GM10248 (cell line): ENCODE data around the gene OTOP2.
"Not testable (repeated sequence)": the region's sequence is repeated elsewhere in the genome, so short reads cannot be mapped to it uniquely, and the experiment has no call there.

Source experiments
- CTCF ChIA-PET: fragments of 300-600 bp; sonication (Branson Sonifier 250); formaldehyde crosslinking; extraction: SDS; loops from one replicate; lab custom pipeline; 2021; ENCODE audit warnings: antibody characterized with exemption; lab: Yijun Ruan, JAX
- POLR2A ChIA-PET: fragments of 350-650 bp; sonication (Branson Sonifier 250); formaldehyde crosslinking; extraction: SDS; loops from one replicate; lab custom pipeline; 2020; ENCODE audit warnings: antibody characterized with exemption; lab: Yijun Ruan, JAX
- DNase-seq: peaks from one replicate; pipeline ENCODE4 v3.0.0; 2012; ENCODE audit errors: extremely low spot score
- TF ChIP-seq, protein P1 (sequence below): IDR thresholded peaks from 2 replicates; pipeline ENCODE4 v1.5.1; 2012; ENCODE audit warnings: mild to moderate bottlenecking, low read depth; ENCODE audit errors: extremely low read depth, missing control alignments, control extremely low read depth

The OTOP2 gene

DNA sequence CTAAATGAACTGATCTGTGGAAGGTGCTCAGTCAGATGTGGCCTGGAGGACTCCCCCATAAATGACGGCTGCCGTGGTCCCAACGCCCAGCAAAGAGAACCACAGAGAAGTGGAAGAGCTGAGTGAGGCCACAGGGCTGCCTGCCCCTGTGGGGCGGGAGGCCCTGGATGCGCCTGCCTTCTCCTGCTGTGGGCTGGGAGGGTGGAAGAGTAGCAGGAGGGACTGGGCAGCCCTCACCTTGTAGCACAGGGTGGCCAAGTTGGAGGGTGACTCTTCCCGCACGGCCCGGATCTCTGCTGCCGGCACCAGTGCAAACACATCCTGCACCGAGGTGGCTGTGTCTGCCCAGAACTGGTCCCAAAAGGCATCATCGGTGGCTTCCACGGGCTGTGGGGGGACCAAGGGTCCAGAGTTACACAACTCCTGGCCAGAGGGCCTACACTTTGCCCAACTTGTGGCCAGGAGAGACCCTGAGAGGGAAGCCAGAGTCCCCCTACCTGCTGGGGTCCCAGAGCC lies 40.2 kb downstream of the OTOP2 start:
- ChIA-PET CTCF (interaction anchor here (0.9 to 16.9 kb wide), 7 partner anchors 10 to 237 kb away, joined by 3 to 390 read pairs (median 138); partner anchors contain the start of genes HID1, MRPL58, OTOP2 and OTOP3), POLR2A (no interaction called here)
- TF ChIP-seq, protein P1, sequence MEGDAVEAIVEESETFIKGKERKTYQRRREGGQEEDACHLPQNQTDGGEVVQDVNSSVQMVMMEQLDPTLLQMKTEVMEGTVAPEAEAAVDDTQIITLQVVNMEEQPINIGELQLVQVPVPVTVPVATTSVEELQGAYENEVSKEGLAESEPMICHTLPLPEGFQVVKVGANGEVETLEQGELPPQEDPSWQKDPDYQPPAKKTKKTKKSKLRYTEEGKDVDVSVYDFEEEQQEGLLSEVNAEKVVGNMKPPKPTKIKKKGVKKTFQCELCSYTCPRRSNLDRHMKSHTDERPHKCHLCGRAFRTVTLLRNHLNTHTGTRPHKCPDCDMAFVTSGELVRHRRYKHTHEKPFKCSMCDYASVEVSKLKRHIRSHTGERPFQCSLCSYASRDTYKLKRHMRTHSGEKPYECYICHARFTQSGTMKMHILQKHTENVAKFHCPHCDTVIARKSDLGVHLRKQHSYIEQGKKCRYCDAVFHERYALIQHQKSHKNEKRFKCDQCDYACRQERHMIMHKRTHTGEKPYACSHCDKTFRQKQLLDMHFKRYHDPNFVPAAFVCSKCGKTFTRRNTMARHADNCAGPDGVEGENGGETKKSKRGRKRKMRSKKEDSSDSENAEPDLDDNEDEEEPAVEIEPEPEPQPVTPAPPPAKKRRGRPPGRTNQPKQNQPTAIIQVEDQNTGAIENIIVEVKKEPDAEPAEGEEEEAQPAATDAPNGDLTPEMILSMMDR, result no peak
- DNase-seq, result no peak

DNA sequence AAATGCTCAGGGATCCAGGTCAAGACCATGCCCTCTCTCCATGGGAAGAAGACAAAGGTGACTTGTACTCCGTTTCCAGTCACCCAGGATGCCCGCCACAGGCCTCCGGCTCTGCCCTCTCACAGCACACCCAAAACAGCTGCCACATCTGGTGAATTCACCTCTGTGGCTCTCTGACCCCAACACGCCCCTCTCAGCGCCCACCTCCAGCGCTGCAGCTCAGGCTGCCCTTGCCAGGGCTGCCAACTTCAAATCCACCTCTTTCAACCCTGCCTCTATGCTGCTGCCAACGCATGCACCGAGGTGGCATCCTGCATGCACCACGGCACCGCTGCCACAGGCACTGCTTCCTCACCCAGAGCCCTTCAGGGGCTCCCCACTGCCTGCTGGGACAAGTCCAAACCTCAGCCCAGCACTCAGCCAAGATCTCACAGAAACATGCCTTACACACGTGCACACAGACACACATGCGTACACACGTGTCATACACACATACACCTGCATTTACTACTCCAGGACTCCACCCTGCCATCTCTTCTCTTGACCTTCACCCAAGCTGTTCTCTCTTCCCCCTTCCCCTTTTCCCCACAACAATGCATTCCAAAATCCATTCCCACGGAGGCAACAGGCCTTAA lies 41.0 kb downstream of the OTOP2 start:
- CTCF ChIA-PET, result interaction anchor here (1.2 to 16.9 kb wide), 4 partner anchors 10 to 236 kb away, joined by 3 to 390 read pairs (median 131); partner anchors contain the start of genes CDR2L, HID1, OTOP2 and OTOP3
- TF ChIP-seq, protein P1, result no peak
- POLR2A ChIA-PET, result no interaction called here
- DNase-seq, result no peak

DNA sequence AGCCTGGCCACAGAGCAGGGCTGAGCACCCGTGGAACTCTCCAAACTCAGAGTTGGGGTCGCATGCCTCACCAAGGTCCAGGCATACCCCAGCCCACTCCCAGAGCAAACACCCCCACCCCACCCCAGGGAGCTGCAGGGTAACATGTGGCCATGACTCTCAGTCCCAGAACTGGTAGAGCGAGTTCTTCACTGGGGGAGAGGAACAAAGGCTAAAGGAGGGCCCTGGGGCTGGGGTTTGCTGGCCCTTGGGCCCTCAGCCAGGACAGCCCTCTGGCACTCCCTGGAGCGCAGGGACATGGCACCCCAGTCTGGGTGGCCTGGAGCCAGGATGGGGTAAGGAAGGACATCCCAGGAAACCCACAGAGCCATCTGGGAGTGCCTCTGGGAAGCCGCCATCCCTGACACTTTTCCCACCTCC lies 44.3 kb downstream of the OTOP2 start:
- ChIA-PET CTCF (interaction anchor here (0.9 to 12.8 kb wide), 6 partner anchors 6 to 233 kb away, joined by 3 to 148 read pairs (median 13); partner anchors contain the start of gene MRPL58), POLR2A (interaction anchor here (0.6 kb wide), 1 partner anchor 1377 kb away, joined by 4 read pairs; no protein-coding TSS in a partner anchor)
- DNase-seq, result no peak
- TF ChIP-seq, protein P1, result no peak

DNA sequence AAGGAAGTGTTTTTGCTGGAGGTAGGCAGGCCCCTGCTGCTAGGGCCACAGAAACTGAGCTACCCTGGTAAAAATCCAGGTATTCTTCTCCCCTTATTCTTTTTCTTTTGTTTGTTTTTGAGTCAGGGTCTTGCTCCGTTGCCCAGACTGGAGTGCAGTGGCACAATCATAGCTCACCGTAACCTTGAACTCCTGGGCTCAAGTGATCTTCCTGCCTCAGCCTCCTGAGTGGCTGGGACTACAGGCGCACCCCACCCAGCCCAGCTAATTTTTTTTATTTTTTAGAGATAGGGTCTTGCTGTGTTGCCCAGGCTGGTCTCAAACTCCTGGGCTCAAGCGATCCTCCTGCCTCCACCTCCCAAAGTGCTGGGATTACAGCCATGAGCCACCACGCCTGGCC lies 45.4 kb downstream of the OTOP2 start:
- DNase-seq, POLR2A ChIA-PET: not testable (repeated sequence)
- CTCF ChIA-PET, result interaction anchor here (0.9 to 12.8 kb wide), 6 partner anchors 7 to 232 kb away, joined by 3 to 148 read pairs (median 13); partner anchors contain the start of gene MRPL58

DNA sequence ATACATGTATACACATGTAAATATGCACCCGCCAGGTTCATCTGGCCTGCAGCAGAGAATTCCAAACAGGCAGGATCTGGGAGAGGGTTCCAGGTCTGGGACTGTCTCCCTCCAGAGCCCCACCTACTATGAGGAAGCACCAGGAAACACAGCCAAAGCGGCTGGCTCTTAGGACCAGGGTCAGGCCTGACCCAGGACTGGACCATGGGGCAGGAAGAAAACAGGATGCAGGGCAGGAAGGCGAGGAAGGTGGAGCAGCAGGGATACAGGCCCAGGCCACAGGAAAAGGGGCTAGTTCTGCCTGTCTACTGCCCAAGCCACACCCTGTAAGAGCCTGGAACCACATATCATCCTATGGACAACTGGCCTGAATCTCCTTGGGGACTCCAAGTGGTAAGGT lies 46.3 kb downstream of the OTOP2 start:
- TF ChIP-seq, protein P1, result no peak
- ChIA-PET POLR2A (no interaction called here), CTCF (interaction anchor here (1.2 to 12.8 kb wide), 6 partner anchors 8 to 231 kb away, joined by 3 to 148 read pairs (median 22); no protein-coding TSS in a partner anchor)
- DNase-seq, result no peak

DNA sequence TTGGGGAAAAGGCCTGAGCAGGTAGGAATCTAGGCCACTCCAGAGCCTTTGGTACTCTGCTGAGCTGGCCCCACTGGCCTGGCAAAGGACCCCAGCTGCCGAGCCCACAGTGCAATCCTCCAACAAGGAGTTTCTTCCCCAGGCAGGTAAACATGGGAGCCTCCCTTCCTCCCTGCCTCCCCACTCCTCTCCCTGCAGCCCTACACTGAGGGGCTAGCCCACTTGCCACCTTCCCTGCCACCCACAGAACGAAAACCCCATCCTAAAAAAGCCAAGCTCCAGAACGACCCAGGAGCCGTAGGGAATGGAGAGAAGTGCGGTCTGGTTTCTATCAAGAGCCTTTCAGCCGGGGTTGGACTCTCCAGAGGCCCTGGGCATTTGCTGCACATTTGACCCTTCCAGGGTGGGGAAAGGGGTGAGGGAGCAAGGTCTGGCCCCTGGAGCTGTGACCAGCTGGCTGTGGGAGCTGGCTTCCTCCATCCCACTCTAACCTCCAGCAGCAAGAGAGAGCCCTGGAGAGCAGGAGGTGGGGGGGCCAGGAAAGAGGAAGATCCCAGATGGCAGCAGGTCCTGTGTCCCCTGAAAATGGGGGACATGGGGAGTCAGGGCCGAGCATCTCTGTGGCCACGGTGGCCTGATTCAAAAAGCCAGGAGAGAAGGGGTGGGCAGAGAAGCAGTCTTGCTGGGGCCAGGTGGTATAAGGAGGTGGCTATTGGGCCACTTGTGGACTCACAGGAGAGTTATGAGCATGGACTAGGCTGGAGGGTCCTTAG lies 47.2 kb downstream of the OTOP2 start:
- POLR2A ChIA-PET, result no interaction called here
- CTCF ChIA-PET, result interaction anchor here (0.6 to 12.8 kb wide), 8 partner anchors 9 to 230 kb away, joined by 3 to 148 read pairs (median 4); partner anchors contain the start of gene NT5C
- DNase-seq, result no peak
- TF ChIP-seq, protein P1, result no peak
